ENCODE data around the gene CCDC60.

The CCDC60 gene, protein sequence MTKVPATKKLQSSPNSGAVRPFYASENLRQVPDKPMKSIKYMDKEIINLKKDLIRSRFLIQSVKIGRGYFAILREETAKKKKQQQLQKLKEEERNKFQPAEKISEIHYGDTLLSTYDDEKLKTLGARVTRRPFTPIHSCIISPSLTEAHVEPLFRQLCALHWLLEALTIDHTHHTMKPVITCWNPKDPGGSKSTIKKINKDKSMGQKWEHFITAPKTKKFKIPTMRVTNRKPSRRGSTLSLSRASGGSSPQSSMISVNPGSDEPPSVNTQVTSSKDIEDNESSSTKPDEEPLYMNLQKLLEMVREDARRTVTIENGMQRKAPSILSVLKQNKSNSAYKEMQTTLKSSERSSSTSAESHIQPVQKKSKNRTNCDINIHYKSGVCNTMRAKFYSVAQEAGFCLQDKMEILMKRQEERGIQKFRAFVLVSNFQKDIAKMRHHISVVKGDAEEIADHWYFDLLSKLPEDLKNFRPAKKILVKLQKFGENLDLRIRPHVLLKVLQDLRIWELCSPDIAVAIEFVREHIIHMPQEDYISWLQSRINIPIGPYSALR

DNA sequence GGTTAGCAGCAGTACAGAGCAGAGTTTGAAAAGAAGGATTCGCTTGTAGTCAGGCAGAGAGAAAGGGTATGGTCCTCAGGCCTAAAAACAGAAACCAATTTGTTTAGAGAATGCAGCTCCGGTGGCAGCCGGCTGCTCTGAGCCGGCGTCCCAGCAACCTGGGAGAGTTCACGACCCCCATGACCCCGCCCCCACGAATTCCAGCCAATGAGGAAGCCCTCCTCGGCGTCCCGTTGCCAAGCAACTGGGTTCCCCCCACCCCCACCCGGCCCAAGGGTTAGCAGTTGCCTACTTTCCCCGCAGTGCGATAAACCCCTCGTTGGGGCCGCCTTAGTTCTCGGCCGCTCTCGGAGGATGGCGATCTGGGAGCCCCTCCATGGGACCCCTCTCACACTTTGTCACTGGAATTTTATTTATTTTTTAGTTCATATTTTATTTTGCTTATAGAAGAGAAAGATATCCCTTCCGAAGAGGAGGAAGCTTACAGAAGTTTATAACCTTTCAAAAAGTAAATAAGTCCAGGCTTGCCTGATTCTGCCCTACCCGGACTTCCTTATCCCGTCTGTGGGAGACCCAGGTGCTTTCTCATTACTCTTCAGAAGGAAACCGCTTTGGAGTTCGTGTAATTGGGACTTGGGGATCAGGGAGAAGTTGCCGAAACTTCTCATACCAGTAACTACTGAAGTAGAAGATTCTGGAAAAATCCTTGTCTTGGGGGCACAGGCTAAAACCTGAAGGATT, at the start of gene CCDC60:
Gene CCDC60, plus strand, starts transcription at position 300 of the 741 bp plus-strand sequence. CDS start 448 bp downstream, outside the sequence.
- Mint-ChIP-seq H3K36me3 (no peaks in the 10 kb centered on the region), H3K9me3 (peaks cover 3 to 6% of the 10 kb centered on the region in 2 donors), H3K4me3 (no peak within 1 kb of the TSS), H3K27ac (no peak within 1 kb of the TSS), H3K4me1 (no peaks in the 10 kb centered on the region), H3K27me3 (peaks cover 7 to 20% of the 10 kb centered on the region in 2 donors)
- ATAC-seq (replicated peaks) (no peak), DNase-seq (no peak)

DNA sequence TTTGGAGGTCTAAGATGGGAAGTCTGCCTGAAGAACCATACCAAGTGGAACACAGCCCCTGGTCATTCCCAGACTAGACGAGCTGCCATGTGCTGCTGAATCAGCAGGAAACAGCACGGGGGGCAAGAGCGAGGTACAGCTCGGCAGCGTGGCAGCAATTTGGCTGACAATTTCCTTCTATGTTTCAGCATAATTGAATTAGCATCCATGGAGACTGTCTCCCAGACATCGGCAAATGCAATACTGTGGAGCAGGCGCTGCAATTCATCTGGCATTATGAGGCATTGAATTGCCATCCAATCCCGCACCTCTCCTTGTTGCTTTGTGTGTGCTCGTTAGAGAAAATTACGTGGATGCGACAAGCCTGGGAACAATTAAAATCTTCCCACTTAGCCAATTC, 46.0 kb upstream of the CCDC60 start:
- no peak overlapping the region for H3K27ac Mint-ChIP-seq
- ATAC-seq (replicated peaks) (no peak), DNase-seq (no peak)
- H3K36me3 Mint-ChIP-seq = no peaks in the 10 kb centered on the region
- H3K27me3 Mint-ChIP-seq = peaks cover 5% of the 10 kb centered on the region in 2 donors
- H3K4me1 Mint-ChIP-seq = no peaks in the 10 kb centered on the region
- peaks cover 0 to 5% of the 10 kb centered on the region in 2 donors for H3K9me3 Mint-ChIP-seq
- H3K4me3 Mint-ChIP-seq = no peak overlapping the region

DNA sequence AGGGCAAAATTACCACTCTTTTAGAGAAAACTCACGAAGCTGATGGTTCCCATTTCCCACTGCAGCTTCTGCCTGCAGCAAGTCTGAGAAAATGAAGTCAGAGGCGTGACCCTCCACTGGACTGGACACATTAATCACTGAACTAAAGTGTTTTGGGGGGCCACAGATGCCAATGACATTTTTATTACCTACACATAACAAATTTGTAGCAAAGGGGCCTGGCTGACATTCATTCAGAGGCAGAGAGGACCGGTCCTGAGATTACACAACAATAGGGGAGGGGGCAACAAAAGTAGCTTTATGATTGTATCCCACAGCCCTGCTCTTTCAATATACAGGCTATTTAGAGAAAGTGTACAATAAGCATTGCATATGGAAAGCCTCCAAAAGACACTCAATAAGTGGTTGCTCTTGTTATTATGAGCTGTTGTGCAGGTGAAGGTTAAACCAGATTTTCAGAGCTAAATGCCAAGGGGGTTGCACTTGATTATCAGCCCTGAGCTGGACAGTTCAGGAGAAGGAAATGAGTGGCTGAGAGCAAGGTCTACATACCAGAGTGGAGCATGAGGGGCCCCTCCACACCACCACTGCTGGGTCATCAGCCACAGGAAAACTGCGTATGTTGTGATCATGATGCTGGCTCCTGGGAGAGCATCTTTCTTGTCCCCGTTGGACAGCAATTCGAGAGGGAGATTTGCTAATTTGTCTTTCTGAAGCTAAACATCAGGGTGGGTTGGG, 41.5 kb upstream of the CCDC60 start:
- no peak overlapping the region for H3K27ac Mint-ChIP-seq

DNA sequence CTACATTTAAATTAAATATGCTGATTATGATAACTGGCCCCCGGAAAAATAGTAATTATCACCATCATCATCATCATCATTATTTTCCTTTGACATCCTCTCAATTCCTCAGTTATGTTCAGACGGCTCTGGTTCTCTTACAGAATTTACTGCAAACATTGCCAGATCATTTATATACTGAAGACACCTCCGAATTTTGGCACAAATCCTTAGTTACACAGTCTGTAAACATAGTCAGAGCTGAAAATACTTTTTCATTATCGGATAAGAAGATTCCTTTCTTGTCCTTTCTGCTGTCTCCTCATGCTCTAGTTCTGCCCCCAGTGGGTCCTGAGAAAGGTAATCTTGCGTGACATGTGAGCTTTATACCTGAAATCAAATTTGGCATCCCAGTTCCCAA, 40.3 kb upstream of the CCDC60 start:
- Mint-ChIP-seq H3K27me3 (no peaks in the 10 kb centered on the region), H3K36me3 (no peaks in the 10 kb centered on the region), H3K9me3 (no peaks in the 10 kb centered on the region), H3K4me3 (no peak overlapping the region), H3K27ac (no peak overlapping the region), H3K4me1 (no peaks in the 10 kb centered on the region)
- ATAC-seq (replicated peaks) = no peak
- no peak for DNase-seq

More for the DNA sequence above, 41.5 kb upstream of the CCDC60 start:
- Mint-ChIP-seq H3K27me3 (peaks cover 5% of the 10 kb centered on the region in 2 donors), H3K4me1 (no peaks in the 10 kb centered on the region), H3K36me3 (no peaks in the 10 kb centered on the region), H3K4me3 (no peak overlapping the region), H3K9me3 (peaks cover 0 to 3% of the 10 kb centered on the region in 2 donors)
- no peak for ATAC-seq (replicated peaks)
- no peak for DNase-seq

DNA sequence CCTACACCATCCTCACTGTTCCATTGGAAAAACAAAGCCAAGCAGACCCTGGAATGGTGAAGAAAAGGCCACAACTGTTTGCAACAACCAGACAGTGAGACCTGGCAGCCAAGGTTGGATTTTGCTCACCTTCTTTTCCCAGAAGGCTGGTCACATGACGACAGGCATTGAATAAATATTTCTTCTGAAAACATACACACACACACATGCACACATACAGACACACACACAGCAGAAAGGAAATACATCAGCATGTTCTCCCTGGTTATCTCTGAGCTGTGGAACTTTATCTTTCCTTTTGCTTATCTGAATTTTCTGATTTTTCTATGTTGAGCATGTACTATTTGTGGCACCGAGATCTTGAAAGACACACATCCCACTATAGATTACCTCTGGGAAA, 38.0 kb upstream of the CCDC60 start:
- H3K4me1 Mint-ChIP-seq = no peaks in the 10 kb centered on the region
- no peaks in the 10 kb centered on the region for H3K9me3 Mint-ChIP-seq
- H3K27ac Mint-ChIP-seq = no peak overlapping the region
- H3K4me3 Mint-ChIP-seq = no peak overlapping the region
- ATAC-seq (replicated peaks) = no peak
- no peak for DNase-seq
- H3K27me3 Mint-ChIP-seq = no peaks in the 10 kb centered on the region
- H3K36me3 Mint-ChIP-seq = no peaks in the 10 kb centered on the region

DNA sequence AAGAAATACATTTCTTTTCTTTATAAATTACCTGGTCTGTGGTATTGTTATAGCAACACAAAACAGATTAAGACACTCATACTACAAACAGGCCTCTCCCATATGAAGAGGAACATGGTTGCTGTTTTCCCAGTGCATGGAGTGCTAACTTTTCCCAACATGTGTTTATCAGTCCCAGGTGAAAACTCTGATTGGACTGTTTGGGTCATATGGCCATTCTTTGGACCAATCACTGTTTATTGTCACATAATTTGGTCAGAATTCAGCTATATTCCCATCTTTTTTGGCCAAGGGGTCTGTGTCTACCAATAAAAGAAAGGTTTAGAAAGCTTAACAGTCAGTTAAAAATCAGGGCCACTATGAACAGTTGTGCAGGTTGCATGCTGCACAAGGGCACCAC, 35.4 kb upstream of the CCDC60 start:
- DNase-seq (no peak), ATAC-seq (replicated peaks) (no peak)
- Mint-ChIP-seq H3K9me3 (peaks cover 0 to 3% of the 10 kb centered on the region in 2 donors), H3K27ac (no peak overlapping the region), H3K36me3 (no peaks in the 10 kb centered on the region), H3K4me1 (no peaks in the 10 kb centered on the region), H3K27me3 (no peaks in the 10 kb centered on the region), H3K4me3 (no peak overlapping the region)

DNA sequence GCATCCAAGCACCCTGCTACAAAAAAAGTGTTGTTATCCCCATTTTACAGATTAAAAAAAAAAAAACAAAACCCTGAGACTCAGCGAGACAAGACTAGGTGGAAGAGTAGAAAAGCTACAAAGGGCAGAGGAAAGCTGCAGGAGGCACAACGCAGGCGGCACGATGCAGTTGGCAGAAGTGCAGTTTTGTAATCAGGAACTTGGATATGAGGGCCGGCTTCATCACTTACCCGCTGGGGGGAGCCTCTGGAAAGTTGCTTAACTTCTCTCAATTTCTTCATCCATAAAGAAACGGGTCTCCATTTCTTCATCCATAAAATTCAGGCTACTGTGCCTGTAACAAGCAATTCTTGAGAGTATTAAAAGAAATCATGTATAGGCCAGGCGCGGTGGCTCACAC, 33.1 kb upstream of the CCDC60 start:
- peaks cover 0 to 3% of the 10 kb centered on the region in 2 donors for H3K9me3 Mint-ChIP-seq
- H3K4me1 Mint-ChIP-seq = no peaks in the 10 kb centered on the region
- H3K27me3 Mint-ChIP-seq = no peaks in the 10 kb centered on the region
- DNase-seq (no peak), ATAC-seq (replicated peaks) (no peak)
- no peak overlapping the region for H3K4me3 Mint-ChIP-seq
- no peaks in the 10 kb centered on the region for H3K36me3 Mint-ChIP-seq
- no peak overlapping the region for H3K27ac Mint-ChIP-seq

DNA sequence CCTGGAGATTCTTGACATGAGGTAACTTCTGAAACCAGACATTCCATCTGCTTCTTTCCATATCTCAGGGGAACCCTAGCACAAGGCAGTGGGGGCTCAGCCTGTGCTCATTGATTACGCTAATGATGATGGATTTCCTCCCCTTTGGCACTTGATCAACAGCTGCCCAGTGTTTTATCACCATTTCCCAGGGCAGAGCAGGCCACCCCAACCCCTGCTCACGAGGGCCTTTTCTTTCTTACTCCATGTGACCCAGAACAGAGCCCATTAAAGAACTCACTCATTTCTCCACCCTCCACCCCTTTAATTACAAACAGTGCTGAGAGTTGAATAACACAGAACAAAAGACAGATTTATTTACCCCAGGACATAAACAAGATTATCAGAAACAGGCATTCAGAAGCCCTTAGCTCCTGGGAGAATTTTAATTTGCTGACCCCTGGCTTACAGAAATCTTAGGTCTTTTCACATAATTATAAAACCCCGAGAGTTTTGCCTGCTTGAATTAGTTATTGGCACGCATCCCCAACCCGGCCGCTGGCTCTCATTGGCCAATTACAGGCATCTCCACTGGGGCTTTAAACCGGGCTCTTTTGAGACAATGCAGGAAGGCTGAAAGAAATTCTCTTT, 32.0 kb upstream of the CCDC60 start:
- peaks cover 2 to 5% of the 10 kb centered on the region in 2 donors for H3K9me3 Mint-ChIP-seq
- no peaks in the 10 kb centered on the region for H3K36me3 Mint-ChIP-seq
- no peaks in the 10 kb centered on the region for H3K4me1 Mint-ChIP-seq
- no peaks in the 10 kb centered on the region for H3K27me3 Mint-ChIP-seq
- H3K27ac Mint-ChIP-seq = no peak overlapping the region
- no peak for ATAC-seq (replicated peaks)
- DNase-seq = no peak
- H3K4me3 Mint-ChIP-seq = no peak overlapping the region

DNA sequence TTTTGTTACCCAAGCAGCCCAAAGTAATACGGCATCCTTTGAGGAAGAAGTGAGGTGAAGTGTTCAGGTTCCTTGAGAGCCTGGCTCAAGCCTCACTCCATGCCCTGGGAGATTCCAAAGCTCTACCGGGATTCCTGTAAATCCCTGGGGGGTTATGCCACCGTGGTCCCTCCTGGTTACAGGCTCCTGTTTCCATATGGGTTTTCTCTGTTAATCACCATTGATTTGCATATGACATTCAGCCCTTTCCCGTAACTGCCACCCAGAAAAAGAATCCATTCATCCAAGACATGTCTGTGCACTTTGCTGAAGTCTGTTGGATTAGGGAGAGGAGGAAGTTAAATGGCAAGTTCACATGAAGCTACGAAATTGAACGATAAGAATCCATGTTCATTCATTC, 27.9 kb upstream of the CCDC60 start:
- no peak overlapping the region for H3K27ac Mint-ChIP-seq
- no peak overlapping the region for H3K4me3 Mint-ChIP-seq
- DNase-seq = no peak
- H3K9me3 Mint-ChIP-seq = peaks cover 4 to 6% of the 10 kb centered on the region in 2 donors
- H3K36me3 Mint-ChIP-seq = no peaks in the 10 kb centered on the region
- H3K4me1 Mint-ChIP-seq = no peaks in the 10 kb centered on the region
- no peaks in the 10 kb centered on the region for H3K27me3 Mint-ChIP-seq
- ATAC-seq (replicated peaks) = no peak

DNA sequence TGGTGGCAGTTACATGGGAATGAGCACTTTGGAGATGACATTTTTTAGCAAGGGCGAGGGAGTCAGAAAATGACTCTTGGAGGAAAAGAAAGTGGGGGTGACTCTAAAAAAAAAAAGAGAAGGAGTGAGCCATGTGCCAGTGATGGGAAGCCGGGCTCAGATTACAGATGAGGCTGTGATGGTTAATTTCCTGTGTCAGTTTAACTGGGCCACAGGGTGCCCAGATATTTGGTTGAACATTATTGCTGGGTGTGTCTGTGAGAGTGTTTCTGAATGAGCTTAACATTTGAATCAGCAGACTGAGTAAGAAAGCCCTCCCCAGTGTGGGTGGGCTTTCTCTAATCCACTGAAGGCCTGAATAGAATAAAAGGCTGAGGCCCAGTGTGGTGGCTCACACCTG, 26.8 kb upstream of the CCDC60 start:
- Mint-ChIP-seq H3K4me1 (no peaks in the 10 kb centered on the region), H3K9me3 (peaks cover 4 to 6% of the 10 kb centered on the region in 2 donors), H3K27me3 (no peaks in the 10 kb centered on the region), H3K27ac (no peak overlapping the region), H3K4me3 (no peak overlapping the region), H3K36me3 (no peaks in the 10 kb centered on the region)
- no peak for ATAC-seq (replicated peaks)
- no peak for DNase-seq

DNA sequence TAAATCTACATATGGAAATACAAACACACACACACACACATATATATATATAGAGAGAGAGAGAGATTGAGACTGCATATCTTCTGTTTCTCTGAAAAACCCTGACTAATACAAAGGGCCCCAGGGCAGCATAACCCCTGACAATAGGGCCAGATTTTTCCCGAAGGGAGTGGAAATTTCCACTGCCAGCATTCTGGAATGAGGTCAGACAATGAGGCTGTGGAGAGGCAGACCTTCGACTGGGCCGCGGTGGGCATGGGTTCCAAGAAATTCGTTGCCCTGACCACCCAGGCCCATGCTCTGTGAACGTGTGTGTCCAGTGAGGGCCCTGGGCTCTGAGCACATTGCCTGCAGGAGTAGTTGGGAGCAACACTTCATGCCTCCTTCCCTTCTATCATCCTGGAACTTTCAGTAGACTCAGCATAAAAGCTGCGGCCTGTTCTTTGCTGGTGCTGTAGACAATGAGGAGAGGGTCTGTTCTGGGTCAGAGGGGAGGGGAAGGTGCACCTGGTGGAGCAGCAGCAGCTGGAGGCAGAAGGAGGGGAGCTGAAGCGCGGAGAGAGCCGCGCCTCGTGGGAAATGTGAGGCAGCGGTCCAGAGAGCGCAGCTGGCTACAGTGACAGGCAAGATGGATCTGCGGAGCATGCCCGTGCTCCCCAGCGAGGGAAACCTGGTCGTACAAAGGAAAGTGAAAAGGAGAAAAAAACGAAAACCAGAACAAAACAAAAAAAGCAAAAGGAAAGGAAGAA, 25.6 kb upstream of the CCDC60 start:
- DNase-seq (no peak), ATAC-seq (replicated peaks) (no peak)
- H3K4me3 Mint-ChIP-seq = no peak overlapping the region
- no peaks in the 10 kb centered on the region for H3K27me3 Mint-ChIP-seq
- no peak overlapping the region for H3K27ac Mint-ChIP-seq
- peaks cover 3 to 4% of the 10 kb centered on the region in 2 donors for H3K9me3 Mint-ChIP-seq
- H3K4me1 Mint-ChIP-seq = no peaks in the 10 kb centered on the region
- H3K36me3 Mint-ChIP-seq = no peaks in the 10 kb centered on the region

DNA sequence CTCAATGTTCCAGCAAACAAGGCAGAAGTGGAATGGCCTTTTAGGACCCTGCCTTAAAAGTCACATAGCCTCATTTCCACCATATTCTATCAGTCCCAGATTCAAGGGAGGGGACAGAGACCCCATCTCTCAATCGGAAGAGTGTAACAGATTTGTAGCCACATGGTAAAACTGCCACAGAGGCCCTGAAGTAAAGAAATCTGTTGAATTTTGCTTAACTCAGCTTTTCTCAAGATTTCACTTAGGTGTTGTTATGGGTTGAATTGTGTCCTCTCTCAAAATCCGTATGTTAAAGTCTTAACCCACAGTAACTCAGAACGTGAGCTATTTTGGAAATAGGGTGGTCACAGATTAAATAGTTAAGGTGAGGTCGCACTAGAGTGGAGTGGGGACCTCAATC, 22.7 kb upstream of the CCDC60 start:
- no peaks in the 10 kb centered on the region for H3K36me3 Mint-ChIP-seq
- no peaks in the 10 kb centered on the region for H3K27me3 Mint-ChIP-seq
- H3K4me3 Mint-ChIP-seq = no peak overlapping the region
- no peak overlapping the region for H3K27ac Mint-ChIP-seq
- H3K4me1 Mint-ChIP-seq = no peaks in the 10 kb centered on the region
- ATAC-seq (replicated peaks) (no peak), DNase-seq (no peak)
- peaks cover 4 to 7% of the 10 kb centered on the region in 2 donors for H3K9me3 Mint-ChIP-seq

DNA sequence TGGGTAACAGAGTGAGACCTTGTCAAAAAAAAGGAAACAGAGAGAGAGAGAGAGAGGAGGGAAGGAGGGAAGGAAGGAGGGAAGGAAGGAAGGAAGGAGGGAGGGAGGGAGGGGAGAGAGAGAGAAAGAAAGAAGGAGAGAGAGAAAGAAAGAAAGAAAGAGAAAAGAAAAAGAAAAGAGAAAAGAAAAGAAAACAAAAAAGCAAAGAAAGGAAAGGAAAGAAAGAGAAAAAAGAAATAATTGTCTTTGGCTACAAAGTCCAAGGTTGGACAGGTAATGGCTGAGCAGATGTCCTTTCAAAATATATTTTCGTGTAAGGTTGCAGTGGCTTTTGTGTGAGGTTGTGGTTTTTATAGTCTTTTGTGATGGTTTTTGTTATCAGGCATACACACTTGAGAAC, 21.6 kb upstream of the CCDC60 start:
- Mint-ChIP-seq H3K27ac (no peak overlapping the region), H3K36me3 (no peaks in the 10 kb centered on the region), H3K4me1 (no peaks in the 10 kb centered on the region), H3K27me3 (no peaks in the 10 kb centered on the region), H3K9me3 (peaks cover 0 to 5% of the 10 kb centered on the region in 2 donors), H3K4me3 (no peak overlapping the region)
- ATAC-seq (replicated peaks) = no peak
- DNase-seq = no peak

Data from stimulated activated naive B cell treated with anti-CD40 and anti-IgM and Interleukin-4, amounts not matched to agents 10 μg/mL and 1 μg/mL and 100 μg/mL, for 72 hours (primary cell).